Kidney epithelial cell (primary cell): ENCODE data around the gene ABCA6. TPM values are rescaled to one million over a fixed set of nuclear protein-coding genes. Genes with fewer than 3 reads are reported as not detected.

Experiments
- DNase-seq: peaks from one replicate; pipeline ENCODE4 v3.0.0-alpha.2; 2010; ENCODE audit warnings: low read depth
- H3K27me3 ChIP-seq: 2 replicates; pipeline ENCODE4 v1.6.0; 2011; ENCODE audit warnings: low read length; ENCODE audit not compliant: control insufficient read depth, insufficient read depth
- H3K36me3 ChIP-seq: 2 replicates; pipeline ENCODE4 v1.5.1; 2011; ENCODE audit warnings: low read length; ENCODE audit not compliant: control insufficient read depth, insufficient read depth
- H3K4me3 ChIP-seq: 2 replicates; pipeline ENCODE4 v1.5.1; 2011; ENCODE audit warnings: low read depth, mild to moderate bottlenecking, control low read depth, low read length
- total RNA-seq: library from RNA; depleted of rRNA; stranded (reverse); fragments of >200 nt; gene quantifications from 2 replicates; pipeline ENCODE4 v1.2.3, GENCODE V29; 2015
- TF ChIP-seq, protein P1 (sequence below): IDR thresholded peaks from 2 replicates; pipeline ENCODE4 v1.5.1; 2011; ENCODE audit warnings: mild to moderate bottlenecking, moderate library complexity, low read length, control low read depth, inconsistent platforms; ENCODE audit not compliant: insufficient read depth, poor library complexity, severe bottlenecking

ABCA6 gene
- total RNA-seq, 1 donor from 2014 or later, result 0.04 TPM

DNA sequence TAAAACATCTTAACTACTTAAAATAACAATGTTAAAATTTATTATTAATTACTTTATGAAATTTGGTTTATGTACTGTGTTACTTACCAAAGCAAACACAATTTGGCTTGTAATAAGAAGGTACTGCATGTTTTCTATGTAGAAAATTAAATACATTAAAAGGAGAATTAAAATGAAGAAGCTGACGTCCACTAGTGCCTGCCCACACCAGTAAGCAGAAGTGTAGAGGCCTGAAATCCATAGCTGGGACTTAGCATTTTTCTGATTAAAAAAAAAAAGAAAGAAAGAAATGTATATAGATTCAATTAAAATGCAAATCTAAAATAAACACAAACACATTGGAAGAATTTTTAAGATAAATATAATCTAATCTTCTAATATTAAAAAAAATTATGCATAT lies 45.2 kb downstream of the ABCA6 start:
- Histone ChIP-seq H3K4me3 (no peak overlapping the region), H3K27me3 (no peaks in the 10 kb centered on the region), H3K36me3 (no peaks in the 10 kb centered on the region)
- DNase-seq, result no peak
- TF ChIP-seq, protein P1, sequence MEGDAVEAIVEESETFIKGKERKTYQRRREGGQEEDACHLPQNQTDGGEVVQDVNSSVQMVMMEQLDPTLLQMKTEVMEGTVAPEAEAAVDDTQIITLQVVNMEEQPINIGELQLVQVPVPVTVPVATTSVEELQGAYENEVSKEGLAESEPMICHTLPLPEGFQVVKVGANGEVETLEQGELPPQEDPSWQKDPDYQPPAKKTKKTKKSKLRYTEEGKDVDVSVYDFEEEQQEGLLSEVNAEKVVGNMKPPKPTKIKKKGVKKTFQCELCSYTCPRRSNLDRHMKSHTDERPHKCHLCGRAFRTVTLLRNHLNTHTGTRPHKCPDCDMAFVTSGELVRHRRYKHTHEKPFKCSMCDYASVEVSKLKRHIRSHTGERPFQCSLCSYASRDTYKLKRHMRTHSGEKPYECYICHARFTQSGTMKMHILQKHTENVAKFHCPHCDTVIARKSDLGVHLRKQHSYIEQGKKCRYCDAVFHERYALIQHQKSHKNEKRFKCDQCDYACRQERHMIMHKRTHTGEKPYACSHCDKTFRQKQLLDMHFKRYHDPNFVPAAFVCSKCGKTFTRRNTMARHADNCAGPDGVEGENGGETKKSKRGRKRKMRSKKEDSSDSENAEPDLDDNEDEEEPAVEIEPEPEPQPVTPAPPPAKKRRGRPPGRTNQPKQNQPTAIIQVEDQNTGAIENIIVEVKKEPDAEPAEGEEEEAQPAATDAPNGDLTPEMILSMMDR, result no peak

DNA sequence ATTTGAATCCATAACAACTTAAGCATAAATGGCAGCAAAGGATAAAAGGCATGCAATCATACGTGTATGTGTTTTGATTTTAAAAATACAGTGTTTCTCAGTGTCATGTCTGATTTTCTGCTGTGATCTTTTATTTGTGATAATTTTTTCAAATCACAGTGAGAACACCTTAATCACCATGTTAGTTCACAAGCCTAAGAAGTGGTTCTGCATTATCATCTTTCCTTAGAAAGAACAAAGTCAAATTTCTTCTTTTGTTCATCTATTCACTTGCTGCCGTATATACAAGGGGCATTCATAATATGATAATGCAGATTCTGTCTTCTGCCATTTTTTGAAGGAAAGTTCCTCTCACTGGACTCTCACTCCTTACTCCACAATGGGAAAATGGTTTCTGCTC lies 47.7 kb downstream of the ABCA6 start:
- TF ChIP-seq, protein P1, result no peak
- H3K27me3 ChIP-seq, result no peaks in the 10 kb centered on the region
- H3K36me3 ChIP-seq, result no peaks in the 10 kb centered on the region
- H3K4me3 ChIP-seq, result no peak overlapping the region
- no peak for DNase-seq

DNA sequence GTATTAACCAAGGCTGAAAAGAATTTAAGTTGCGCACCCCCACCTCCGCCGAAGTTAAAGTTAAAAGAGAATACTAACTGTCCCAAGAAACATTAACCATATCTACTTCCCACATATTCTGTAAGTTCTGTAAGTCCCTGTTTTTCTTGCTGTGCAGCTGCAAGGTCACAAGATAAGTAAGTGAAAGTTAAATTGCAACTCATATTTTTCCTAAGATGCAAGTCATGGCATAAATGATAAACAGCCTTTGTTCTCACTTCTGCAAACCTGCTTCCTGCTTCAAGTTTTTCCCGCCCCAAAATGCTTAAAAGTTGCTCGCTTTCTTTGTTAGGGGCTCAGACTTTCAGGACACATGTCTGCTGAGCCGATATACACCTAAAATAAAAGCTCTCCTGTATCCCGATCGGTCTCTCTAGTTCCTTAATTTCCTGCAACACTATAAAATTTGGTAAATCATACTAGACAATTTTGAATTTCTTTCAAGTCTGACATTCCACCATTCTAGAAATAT lies 48.4 kb downstream of the ABCA6 start:
- TF ChIP-seq, protein P1, result no peak
- DNase-seq, result no peak
- H3K36me3 ChIP-seq, result no peaks in the 10 kb centered on the region
- no peak overlapping the region for H3K4me3 ChIP-seq
- no peaks in the 10 kb centered on the region for H3K27me3 ChIP-seq

DNA sequence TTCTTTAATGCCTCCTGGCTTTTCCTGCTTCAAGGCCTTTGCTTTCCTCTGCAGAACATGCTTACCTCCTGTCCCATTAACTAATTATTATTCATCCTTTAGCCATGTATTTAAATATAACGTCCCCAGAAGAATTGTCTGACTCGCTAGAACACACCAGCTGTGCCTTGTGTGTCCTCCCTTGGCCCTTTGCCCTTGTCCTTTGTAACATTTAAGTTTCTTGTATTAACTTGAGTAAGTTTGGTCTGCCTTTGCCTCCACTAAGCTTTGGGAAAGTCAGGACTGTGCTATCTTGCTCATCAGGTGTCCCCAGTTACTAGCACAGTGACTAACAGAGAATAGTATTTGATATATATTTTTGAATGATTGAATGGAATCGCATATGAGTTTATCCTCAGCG lies 51.3 kb downstream of the ABCA6 start:
- Histone ChIP-seq H3K4me3 (no peak overlapping the region), H3K36me3 (no peaks in the 10 kb centered on the region), H3K27me3 (no peaks in the 10 kb centered on the region)
- TF ChIP-seq, protein P1, result no peak
- no peak for DNase-seq

DNA sequence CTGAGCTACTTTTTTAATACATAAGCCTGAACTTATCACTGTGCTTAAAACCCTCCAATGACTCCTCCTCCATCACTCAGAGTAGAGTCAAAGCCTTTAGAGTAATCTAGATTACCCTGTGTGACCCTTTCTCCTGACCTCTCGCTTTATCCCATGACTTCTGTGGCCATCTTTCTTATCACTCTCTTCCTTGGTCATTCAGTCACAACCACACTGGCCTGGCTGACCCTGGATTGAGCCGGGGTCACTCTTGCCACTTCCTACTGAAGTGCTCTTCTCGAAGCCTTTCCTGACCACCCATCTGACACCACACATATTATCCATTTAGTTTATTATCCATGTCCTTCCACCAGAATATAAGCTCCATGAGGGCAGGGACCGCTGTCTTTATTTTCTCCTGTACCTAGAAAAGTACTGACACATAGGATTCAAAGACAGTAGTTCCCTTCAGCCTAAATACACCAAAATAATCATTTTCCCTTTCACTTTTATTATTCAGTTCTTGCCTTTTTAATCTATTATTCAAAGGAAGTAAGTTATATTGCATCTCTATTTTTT lies 53.0 kb downstream of the ABCA6 start:
- TF ChIP-seq, protein P1, result no peak
- H3K27me3 ChIP-seq, result no peaks in the 10 kb centered on the region
- no peaks in the 10 kb centered on the region for H3K36me3 ChIP-seq
- H3K4me3 ChIP-seq, result no peak overlapping the region
- DNase-seq, result no peak

DNA sequence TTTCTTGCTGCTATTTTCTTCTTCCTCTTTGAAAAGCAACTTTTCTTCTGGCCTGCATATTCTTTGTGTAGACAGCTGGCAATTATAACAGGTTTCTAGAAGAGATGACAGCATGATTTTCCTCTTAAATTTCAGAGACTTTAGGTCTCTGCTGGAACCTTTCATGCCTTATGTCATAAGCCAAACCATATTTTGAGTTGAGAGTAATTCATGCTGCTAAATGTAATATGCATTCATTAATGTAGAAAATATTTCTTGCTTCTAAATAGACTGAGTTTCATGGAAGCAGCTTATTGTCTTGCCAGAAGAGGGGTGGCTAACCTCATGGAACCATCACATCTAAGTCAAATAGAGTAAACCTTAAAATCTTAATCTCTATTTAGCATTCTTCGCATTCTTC lies 55.1 kb downstream of the ABCA6 start:
- DNase-seq, result no peak
- Histone ChIP-seq H3K4me3 (no peak overlapping the region), H3K36me3 (no peaks in the 10 kb centered on the region), H3K27me3 (no peaks in the 10 kb centered on the region)
- TF ChIP-seq, protein P1, result no peak
